Left ventricle myocardium inferior (tissue), 1 donor: ENCODE data around the gene TXNIP. TPM values are rescaled to one million over a fixed set of nuclear protein-coding genes. Genes with fewer than 3 reads are reported as not detected.

Source experiments
- DNase-seq: peaks from one replicate; pipeline ENCODE4 v3.0.0-alpha.2; 2020
- H3K27ac ChIP-seq: fragments of 200-600 bp; replicated peaks from 2 replicates; pipeline ENCODE4 v1.8.0; 2021
- H3K27me3 ChIP-seq: fragments of 200-600 bp; 2 replicates; pipeline ENCODE4 v1.8.0; 2021; ENCODE audit warnings: low read depth
- H3K36me3 ChIP-seq: fragments of 200-600 bp; 2 replicates; pipeline ENCODE4 v1.8.0; 2021
- H3K4me1 ChIP-seq: fragments of 200-600 bp; 2 replicates; pipeline ENCODE4 v1.8.0; 2021
- H3K4me3 ChIP-seq: fragments of 200-600 bp; 2 replicates; pipeline ENCODE4 v1.8.0; 2021; ENCODE audit warnings: mild to moderate bottlenecking, moderate library complexity
- H3K9me3 ChIP-seq: fragments of 200-600 bp; replicated peaks from 2 replicates; pipeline ENCODE4 v1.8.0; 2021
- intact Hi-C: fragments of 100-400 bp; cut with micrococcal nuclease; formaldehyde crosslinking; loops from one replicate; pipeline ENCODE4 v1.11.0; 2022
- total RNA-seq: library from RNA; stranded (reverse); fragmentation: NEBNext Ultra II Directional; extraction: Animal tissue kit (Norgen Biotek cat#: 25700); gene quantifications from one replicate; pipeline ENCODE4 v1.2.1, GENCODE V29; 2021
- TF ChIP-seq, protein P1 (sequence below): fragments of 200-600 bp; IDR thresholded peaks from 2 replicates; pipeline ENCODE4 v1.8.0; 2021; ENCODE audit warnings: antibody characterized with exemption, mild to moderate bottlenecking, borderline replicate concordance
- donor health status: DM: no; HTN: yes; CAD: no; lungs with severe emphysema.

Gene TXNIP
- total RNA-seq, 1 donor from 2014 or later: 753 TPM

- intact Hi-C loops: loop anchor here (5.0 to 10.0 kb wide), 2 partner anchors 35 to 63 kb away; partner anchors contain the start of genes ITGA10 and PEX11B
- Histone ChIP-seq H3K9me3 (no peaks in the 10 kb centered on the region), H3K27ac (peak overlapping the region; percentile 99), H3K27me3 (no peaks in the 10 kb centered on the region), H3K4me1 (peaks cover 56% of the 10 kb centered on the region), H3K4me3 (peak overlapping the region; percentile 58), H3K36me3 (peaks cover 10% of the 10 kb centered on the region)
- peak; percentile 68 for DNase-seq
- TF ChIP-seq, protein P1, sequence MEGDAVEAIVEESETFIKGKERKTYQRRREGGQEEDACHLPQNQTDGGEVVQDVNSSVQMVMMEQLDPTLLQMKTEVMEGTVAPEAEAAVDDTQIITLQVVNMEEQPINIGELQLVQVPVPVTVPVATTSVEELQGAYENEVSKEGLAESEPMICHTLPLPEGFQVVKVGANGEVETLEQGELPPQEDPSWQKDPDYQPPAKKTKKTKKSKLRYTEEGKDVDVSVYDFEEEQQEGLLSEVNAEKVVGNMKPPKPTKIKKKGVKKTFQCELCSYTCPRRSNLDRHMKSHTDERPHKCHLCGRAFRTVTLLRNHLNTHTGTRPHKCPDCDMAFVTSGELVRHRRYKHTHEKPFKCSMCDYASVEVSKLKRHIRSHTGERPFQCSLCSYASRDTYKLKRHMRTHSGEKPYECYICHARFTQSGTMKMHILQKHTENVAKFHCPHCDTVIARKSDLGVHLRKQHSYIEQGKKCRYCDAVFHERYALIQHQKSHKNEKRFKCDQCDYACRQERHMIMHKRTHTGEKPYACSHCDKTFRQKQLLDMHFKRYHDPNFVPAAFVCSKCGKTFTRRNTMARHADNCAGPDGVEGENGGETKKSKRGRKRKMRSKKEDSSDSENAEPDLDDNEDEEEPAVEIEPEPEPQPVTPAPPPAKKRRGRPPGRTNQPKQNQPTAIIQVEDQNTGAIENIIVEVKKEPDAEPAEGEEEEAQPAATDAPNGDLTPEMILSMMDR: peak; percentile 91
Observed at GRCh38 chr1:145977486-145978470, 18.6 kb downstream of the TXNIP start.

DNA sequence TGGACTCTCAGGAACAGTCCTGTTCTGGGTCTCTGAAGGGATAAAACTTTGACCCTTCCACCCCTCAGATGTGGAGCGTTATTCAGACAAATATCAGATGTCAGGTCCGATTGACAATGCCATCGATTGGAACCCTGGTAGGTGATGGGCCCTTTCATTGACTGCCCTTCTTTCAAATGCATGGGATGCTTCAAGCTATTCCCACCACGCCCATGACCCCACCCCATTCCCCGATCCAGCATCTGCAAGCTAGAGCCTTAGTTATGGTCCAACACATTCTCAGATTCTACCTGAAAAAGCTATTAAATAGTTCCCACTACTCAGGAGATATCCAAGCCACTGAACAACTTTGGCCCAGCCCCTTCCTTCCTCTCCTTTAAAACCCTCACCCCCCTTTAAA lies 19.4 kb downstream of the TXNIP start:
- Histone ChIP-seq H3K9me3 (no peaks in the 10 kb centered on the region), H3K36me3 (peaks cover 10% of the 10 kb centered on the region), H3K4me3 (no peak overlapping the region), H3K27ac (peak overlapping the region; percentile 99), H3K4me1 (peaks cover 49% of the 10 kb centered on the region), H3K27me3 (no peaks in the 10 kb centered on the region)
- intact Hi-C loops: loop anchor here (5.0 to 10.0 kb wide), 2 partner anchors 35 to 62 kb away; partner anchors contain the start of genes ITGA10 and PEX11B
- DNase-seq: no peak
- TF ChIP-seq, protein P1: no peak

DNA sequence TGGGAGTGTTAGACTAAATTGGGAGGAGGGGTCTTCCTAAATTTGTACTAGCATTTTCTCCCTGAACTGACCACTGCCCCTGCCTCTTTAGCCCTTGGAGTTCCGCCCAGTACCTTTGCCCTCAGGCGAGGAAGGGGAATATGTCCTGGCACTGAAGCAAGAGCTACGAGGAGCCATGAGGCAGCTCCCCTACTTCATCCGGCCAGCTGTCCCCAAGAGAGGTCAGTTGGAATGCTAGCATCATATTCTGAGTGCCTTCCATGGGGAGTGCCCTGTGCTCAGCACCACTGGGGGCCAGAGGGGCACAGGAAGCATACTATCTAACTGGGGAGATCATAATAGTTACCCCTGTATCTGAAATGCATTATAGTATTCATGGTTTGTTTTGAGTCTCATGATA lies 21.2 kb downstream of the TXNIP start:
- intact Hi-C loops: loop anchor here (5.0 to 10.0 kb wide), 2 partner anchors 37 to 60 kb away; partner anchors contain the start of genes ITGA10 and PEX11B
- TF ChIP-seq, protein P1: no peak
- H3K27ac ChIP-seq: no peak overlapping the region

GRCh38 chr1:145974721-145975120 lies 21.7 kb downstream of the TXNIP start:
- Histone ChIP-seq H3K4me3 (no peak overlapping the region), H3K36me3 (peaks cover 10% of the 10 kb centered on the region), H3K9me3 (no peaks in the 10 kb centered on the region), H3K27me3 (no peaks in the 10 kb centered on the region), H3K27ac (no peak overlapping the region), H3K4me1 (peaks cover 26% of the 10 kb centered on the region)
- intact Hi-C loops: loop anchor here (5.0 to 10.0 kb wide), 2 partner anchors 38 to 60 kb away; partner anchors contain the start of genes ITGA10 and PEX11B
- TF ChIP-seq, protein P1: no peak
- no peak for DNase-seq

More for the DNA sequence above, 21.2 kb downstream of the TXNIP start:
- Histone ChIP-seq H3K4me3 (no peak overlapping the region), H3K36me3 (peaks cover 10% of the 10 kb centered on the region), H3K9me3 (no peaks in the 10 kb centered on the region), H3K27me3 (no peaks in the 10 kb centered on the region), H3K4me1 (peaks cover 31% of the 10 kb centered on the region)
- no peak for DNase-seq

GRCh38 chr1:145972580-145972979 lies 23.8 kb downstream of the TXNIP start:
- no peak overlapping the region for H3K4me3 ChIP-seq
- TF ChIP-seq, protein P1: no peak
- H3K36me3 ChIP-seq: peaks cover 11% of the 10 kb centered on the region
- H3K27ac ChIP-seq: no peak overlapping the region
- no peak for DNase-seq
- peaks cover 14% of the 10 kb centered on the region for H3K4me1 ChIP-seq
- no peaks in the 10 kb centered on the region for H3K27me3 ChIP-seq
- H3K9me3 ChIP-seq: peaks cover 1% of the 10 kb centered on the region
- intact Hi-C loops: loop anchor here (10.0 kb wide), 1 partner anchor 58 kb away; the partner anchor contains the start of genes ITGA10 and PEX11B
